Activated gamma-delta T cell treated with anti-CD3 and anti-CD28 coated beads, Interleukin-2, amount 50 U/mL, for 16 hours (primary cell): ENCODE data around the gene FCHSD2.
"Not testable (repeated sequence)": the region's sequence is repeated elsewhere in the genome, so short reads cannot be mapped to it uniquely, and the experiment has no call there.

Experiments
- DNase-seq: peaks from one replicate; pipeline ENCODE4 v3.0.0-alpha.2; 2020; ENCODE audit warnings: low read depth

The FCHSD2 gene

DNA sequence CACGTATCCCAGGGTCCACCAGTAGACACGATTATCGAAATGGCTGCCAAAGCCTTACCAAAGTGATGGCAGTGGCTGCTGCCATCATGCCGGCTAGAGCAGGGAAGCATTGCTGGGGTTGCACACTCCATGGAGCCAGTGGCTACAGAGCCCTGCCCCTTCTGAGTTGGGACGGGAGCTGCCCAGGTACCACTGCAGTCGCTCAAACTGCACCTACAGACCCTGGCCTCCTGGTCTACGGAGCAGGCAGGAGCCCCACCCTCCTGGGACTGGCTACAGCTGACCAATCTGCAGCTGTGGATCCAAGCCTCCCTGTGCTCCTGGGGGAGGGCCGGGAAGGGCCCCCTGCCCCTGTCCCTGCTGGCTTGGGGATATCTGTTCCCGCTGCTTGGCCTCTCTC lies 216.5 kb downstream of the FCHSD2 start:
- no peak for DNase-seq

DNA sequence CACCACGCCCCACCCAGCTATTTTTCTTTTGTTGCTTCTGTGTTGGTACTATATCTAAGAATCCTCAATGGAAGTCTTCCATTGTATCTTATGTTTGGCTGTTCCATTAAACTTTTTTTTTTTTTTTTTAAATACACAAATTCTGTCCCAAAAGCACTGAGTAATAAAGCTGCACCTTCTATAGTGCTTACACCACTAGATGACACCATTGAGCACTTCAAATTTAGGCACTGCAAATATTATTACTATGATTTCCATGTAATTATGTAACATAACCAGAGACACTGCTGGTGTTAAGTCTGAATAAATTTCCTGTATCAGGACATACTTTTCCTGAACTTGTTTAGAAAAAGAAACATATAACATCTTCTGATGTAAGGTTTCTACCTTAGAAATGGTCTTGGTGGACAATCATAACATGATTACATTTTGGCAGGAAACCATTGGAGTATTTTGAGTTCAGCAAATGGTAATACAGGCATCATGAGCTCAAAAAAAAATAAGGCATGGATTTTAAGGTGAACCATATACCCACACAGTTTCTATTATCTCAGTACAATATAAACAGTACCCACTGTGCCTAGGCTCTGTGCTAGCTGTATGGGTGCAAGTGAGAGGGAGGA lies 217.4 kb downstream of the FCHSD2 start:
- no peak for DNase-seq

DNA sequence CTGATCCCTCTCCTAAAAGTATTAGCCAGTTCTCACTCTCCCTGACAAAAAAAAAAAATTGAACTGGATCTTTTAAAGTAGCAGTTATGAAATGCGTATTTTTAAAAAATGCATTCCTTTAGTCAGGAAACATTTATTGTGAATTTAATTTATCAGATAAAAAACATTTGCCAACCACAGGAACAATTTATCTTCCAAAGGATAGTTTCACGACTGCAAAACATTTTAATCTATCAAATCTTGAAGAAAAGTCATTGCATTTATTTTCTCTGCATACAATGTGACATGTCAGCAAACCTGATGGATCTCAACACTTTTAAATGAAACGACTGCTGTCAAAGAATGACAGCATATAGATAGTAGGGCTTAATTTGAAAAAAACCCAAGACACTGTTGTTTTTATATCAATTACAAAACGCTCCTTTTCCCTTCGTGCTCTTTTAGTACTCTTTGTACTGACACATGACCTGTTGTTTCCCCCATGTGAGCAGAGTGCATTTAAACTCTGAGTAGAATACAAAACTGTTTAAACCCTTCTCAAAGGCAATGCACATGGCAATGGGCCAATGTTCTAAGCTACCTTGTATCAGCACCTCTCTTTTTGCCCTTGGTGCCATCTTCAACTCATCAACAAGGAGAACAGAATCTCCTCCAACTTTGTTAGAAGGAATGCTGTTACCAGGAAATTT lies 220.9 kb downstream of the FCHSD2 start:
- DNase-seq, result no peak

DNA sequence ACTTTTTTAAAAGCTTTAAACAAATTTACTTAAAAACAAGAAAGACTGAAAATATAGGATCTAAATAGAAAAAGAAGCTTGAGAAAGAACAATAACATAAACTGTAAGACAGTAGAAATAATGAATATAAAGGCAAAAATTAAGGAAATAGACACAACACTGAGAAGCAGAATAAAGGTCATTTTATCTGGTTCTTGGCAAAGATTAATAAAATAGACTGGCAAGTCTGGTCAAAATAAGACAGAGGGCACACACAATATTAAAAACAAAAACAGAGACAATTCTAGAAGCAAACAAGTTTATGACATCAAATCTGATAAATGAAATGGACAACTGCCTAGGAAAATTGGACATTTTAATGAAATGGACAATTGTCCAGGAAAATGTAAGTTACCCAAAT lies 222.1 kb downstream of the FCHSD2 start:
- DNase-seq, result no peak

DNA sequence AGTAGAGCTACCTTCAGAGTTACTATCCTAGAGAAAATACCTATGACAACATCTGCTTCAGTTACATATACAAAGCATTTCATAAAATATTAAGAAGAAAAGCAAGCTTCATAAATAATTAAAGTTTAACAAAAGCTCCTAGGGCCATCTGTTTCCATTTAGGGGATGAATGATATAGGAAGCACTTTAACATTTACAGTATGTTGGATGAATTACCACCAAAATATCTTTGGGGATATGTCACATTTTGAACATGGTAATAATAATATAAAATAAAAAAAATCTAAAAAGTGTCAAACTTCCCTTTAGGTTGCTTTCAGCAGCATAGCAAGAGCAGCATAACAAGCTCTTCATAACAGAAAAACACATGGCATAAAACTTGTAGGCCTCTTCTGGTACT lies 223.3 kb downstream of the FCHSD2 start:
- no peak for DNase-seq

DNA sequence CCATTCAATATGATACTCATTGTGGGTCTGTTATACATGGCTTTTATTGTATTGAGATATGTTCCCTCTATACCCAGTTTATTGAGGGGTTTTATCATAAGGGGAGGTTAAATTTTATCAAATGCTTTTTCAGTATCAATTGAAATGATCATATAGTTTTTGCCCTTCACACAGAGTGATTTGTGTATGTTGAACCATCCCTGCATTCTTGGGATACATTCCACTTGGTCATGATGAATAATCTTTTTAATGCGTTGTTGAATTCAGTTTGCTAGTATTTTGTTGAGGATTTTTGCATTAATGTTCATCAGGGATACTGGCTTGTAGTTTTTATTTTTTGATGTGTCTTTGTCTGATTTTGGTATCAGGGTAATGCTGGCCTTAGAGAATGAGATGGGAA lies 229.9 kb downstream of the FCHSD2 start:
- no peak for DNase-seq

DNA sequence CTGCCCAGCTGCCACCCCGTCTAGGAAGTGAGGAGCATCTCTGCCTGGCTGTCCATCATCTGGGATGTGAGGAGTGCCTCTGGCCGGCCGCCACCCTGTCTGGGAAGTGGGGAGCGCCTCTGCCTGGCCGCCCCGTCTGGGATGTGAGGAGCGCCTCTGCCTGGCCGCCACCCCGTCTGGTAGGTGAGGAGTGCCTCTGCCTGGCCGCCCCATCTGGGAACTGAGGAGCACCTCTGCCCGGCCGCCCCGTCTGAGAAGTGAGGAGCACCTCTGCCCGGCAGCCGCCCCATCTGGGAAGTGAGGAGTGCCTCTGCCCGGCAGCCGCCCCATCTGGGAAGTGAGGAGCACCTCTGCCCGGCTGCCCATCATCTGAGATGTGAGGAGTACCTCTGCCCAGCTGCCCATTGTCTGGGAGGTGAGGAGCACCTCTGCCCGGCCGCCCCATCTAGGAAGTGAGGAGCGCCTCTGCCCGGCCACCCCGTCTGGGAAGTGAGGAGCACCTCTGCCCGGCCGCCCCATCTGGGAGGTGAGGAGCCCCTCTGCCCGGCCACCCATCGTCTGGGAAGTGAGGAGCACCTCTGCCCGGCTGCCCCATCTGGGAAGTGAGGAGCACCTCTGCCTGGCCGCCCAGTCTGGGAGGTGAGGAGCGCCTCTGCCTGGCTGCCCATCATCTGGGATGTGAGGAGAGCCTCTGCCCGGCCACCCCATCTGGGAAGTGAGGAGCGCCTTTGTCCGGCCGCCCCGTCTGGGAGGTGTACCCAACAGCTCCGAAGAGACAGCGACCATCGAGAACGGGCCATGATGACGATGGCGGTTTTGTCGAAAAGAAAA lies 232.3 kb downstream of the FCHSD2 start:
- DNase-seq, result not testable (repeated sequence)

DNA sequence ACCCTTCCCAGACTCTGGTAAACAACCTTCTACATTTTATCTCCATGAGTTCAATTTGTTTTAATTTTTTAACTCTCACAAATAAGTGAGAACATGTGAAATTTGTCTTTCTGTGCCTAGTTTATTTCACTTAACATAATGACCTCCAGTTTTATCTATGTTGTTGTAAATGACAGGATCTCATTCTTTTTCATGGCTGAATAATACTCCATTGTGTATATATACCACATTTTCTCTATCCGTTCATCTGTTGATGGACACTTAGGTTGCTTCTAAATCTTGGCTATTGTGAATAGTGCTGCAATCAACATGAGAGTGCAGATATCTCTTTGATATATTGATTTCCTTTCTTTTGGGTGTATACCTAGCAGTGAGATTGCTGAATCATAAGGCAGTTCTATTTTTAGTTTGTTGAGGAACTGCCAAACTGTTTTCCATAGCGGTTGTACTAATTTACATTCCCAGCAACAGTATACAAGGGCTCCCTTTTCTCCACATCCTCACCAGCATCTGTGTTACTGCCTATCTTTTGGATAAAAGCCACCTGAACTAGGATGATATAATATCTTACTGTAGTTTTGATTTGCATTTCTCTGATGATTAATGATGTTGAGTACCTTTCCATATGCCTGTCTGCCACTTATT lies 234.0 kb downstream of the FCHSD2 start:
- DNase-seq, result no peak

DNA sequence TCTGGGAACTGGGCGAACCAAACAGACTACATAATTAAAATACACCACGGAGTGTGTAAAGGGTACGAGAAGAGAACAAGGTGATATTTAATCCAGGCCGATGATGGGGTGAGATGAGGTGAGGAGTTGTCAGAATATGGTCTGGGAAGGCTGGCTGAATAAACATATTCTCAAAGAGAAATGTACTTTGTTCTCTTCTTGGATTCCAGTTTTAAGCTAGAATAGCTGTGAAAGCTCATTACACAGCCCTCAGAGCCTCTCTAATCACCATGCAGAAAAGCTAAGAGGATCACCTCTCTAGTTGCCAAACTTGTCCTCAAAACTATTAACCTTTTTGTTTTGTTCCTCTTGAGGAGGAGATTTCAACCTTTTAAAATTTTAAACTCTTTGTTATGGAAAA lies 238.1 kb downstream of the FCHSD2 start:
- no peak for DNase-seq

DNA sequence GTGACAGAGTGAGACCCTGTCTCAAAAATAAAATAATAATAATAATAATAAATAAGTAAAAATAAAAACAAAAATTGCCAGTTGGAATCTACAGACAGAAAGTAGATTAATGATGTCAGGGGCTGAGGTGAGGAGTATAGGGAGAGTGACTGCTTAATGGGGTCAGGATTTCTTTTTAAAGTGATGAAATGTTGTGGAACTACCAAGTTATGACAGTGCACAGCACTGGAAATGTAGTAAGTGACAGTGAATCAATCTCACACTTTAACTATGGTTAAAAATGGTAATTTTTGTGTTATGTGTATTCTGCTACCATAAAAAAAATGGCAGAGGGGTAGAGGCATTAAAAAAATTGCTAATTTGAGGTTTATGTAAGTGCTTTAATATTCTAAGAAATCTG lies 240.7 kb downstream of the FCHSD2 start:
- no peak for DNase-seq

DNA sequence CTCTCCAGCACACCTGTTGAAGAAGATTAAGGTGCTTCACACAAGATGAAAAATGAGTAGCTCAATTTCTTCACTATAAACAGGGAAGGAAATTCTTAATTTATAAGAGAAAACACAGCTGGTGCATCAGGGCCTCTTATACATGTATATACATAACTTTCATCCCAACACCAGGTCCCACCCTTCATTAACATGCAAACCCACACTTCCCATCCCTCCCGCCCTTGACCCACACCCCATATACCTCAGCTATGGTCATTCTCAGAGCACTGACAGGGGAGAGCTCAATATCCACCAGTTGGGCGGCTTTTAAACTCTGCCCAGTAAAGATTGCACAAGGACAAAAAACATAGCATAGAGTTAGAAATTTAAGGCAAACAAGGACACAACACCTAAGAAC lies 242.1 kb downstream of the FCHSD2 start:
- no peak for DNase-seq

DNA sequence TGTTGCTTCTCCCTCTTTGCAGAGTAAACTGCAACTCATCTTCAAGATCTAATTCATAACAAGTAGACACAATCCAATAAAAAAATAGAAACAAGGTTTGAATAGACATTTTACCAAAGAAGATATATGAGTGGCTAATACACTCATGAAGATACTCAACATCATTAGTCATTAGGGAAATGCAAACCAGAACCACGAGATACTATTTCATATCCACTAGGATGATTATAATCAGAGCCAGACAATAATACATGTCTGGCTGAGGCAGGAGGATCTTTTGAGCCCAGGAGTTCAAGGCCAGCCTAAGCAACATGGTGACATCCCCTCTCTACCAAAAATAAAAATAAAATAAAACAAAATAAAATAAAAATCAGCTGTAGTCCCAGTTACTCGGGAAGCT lies 242.9 kb downstream of the FCHSD2 start:
- no peak for DNase-seq

DNA sequence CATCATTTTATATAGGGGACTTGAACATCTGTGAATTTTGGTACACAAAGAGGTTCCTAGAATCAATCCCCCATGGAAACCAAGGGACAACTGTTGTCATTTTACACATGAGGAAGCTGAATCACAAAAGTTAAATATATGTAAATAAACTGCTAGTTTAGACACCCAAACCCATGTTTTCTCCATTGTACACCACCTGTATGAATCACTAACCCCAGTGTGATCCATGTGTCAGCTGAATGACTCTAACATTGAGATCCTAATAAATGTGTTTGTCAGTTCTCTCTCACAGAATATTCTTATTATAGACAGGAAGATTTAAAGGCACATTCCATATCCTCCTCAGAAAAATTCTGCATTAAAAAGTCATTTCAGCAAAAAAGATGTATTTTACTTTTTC lies 244.6 kb downstream of the FCHSD2 start:
- no peak for DNase-seq

DNA sequence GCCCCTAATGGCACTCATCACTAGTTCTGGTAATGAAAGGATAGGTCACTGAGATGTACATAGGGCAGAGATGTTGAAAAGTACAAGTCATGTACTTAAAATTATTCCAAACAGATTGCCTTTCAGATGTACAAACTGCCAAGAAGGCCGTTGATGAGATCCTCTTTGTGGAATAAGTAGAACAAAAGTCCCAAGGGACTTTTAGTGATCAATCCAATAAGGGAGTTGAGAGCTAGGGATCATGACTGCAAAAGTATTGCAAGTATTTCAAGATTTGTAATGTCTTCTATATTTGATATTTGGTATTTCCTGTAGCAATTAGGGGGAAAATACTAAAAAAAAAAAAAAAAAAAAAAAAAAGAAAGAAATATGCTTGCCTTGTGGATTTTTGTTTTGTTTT lies 245.7 kb downstream of the FCHSD2 start:
- DNase-seq, result no peak

DNA sequence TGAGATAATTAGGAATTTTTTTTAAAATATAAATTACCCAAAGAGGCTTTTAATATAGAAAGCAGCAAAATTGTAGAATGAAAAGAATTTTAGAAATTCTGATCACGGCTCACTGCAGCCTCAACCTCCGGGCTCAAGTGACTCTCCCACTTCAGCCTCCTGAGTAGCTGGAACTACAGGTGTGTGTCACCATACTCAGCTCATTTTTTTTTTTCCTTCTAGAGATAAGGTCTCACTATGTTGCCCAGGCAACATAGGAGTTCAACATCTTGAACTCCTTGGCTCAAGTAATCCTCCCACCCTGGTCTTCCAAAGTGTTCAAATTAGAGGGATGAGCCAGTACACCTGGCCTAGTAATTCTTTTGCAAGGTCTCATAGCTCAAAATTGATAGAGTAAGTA lies 251.2 kb downstream of the FCHSD2 start:
- no peak for DNase-seq

DNA sequence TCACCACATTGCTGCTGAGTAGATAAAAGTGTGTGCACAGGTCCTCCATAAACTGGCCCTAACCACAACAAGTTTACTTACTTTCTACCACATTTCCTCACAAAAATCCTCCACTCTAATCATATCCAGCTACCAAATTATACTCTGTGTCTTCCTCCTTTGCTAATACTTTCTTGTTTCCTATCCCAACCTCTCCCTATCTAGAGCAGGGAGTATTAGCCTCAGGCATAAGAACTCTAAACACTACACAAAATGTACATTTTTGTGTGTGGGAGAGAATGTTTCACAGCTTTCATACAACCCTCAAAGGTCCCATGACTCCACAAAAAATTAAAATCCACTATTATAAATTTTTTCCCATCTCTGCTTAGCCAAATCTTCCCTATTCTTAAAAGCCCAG lies 255.5 kb downstream of the FCHSD2 start:
- no peak for DNase-seq

DNA sequence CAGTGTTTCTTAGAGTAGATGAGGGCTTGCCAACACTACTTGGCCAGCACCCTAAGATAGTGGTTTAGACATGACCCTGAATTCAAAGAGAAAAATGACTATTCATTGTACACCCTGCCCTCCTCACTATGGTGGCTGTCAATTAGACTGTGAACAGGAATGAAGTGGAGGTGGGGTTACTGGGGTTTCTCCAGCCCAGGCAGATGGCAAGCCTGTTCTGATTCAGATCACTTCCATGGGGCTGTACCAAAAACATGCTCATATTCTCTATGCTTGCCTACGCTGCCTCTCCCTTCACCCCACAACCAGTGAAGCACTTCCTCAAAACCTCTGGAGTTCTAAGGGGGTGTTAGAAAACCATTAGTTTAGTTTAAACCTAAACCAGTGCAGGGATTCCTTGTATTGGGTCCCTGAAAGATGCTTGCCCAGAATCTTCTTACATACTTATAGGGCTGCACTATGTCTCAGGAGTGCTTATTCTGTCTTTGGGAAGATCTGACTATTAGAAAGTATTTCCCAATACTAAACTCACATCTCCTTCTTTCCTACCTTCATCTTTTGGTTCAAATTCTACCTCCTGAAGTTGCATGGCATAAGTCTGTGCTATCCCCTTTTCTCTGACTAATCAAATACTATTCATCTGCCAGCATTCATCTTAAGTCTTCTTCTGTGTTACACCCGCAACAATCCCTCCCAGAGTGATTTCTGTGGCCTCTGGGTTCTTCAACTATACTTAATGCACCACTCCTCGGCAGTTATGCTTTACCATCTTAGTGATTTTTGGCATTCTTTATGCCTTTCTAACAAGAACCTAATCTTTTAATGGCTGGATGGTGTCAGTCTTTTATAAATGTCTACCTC lies 256.1 kb downstream of the FCHSD2 start:
- no peak for DNase-seq

DNA sequence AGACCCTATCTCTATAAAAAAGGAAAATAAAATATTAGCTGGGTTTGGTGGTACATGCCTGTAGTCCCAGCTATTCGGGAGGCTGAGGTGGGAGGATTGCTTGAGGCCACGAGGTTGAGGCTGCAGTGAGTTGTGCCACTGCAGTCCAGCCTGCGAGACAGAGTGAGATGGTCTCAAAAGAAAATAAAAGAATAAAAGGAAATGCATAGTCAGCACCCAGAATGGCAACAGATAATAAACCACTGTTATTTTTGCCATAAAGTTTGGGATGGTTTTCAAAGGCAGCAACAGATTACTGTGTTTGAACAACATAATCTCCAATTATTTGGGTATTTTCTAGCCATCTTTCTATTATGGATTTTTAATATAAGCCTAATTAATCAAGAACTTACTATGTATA lies 266.0 kb downstream of the FCHSD2 start:
- no peak for DNase-seq

DNA sequence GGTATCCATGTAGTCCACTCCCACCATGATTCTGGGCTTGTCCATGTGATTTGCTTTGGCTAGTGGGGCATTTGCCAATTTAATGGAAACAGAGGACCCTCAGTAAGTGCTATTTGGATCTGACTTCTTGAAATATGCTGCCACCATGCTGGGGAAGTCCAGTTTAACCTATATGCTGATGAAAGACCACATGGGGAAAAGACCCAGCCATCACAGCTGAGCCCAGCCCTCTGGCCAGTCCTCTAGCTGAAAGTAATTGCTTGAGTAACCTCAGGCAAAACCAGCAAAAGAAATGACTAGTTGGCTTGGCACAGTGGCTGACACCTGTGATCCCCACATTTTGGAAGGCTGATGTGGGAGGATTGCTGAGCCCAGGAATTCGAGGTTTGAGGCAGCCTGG lies 266.4 kb downstream of the FCHSD2 start:
- DNase-seq, result no peak

DNA sequence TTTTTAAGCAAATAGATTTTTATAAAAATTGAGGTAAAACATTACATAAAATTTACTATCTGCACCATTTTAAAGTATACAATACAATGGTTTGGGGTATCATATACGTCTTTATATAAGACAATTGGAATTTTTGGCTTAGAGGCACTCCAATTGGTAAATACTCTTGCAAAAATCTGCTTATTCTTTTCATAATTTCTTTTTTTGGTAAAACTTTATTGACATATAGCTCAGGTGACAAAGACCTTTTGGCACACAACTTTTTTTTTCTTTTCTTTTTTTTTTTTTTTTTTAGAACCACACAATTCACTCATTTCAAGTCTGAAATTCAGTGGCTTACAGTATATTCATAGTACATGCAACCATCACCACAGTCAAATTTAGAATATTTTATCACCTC lies 270.1 kb downstream of the FCHSD2 start:
- no peak for DNase-seq

DNA sequence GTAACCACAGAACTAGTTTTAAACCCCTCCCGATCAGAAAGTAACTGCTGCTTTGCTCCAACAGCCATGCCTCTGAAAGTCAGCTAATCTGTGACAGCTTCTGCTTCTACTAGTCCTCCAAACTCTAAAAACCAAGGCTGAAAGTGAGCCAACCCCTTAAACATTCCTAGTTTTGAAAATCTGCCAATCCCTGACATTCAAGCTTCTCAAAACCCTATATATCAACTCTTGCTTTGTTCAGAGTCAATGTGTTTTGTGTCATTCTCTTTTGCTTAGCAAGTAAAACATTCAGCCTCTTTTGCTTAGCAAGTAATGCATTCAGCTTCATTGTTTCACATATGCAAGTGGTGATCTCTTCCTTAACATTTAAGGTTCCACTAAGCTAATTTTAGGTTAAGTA lies 271.0 kb downstream of the FCHSD2 start:
- DNase-seq, result no peak

DNA sequence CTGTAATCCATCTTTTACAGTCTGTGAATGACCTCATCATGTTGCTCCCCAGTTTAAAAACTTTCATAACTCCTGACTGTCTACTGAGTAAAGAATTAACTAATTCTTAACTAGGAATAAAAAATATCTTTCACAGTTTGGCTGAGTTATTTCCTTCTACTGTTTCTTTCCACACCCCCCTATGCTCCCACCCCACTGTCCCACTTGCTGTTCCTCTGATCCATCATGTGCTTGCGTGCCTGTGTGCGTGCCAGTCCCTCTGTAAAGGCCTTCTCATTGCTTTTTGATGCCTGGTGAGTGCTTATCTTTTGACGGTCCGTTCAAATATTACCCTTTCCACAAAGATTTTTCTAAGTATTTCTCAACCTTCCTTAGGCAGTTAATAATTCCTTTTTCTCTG lies 272.3 kb downstream of the FCHSD2 start:
- no peak for DNase-seq
